ENCODE measurements around the gene AGAP1. TPM values are rescaled to one million over a fixed set of nuclear protein-coding genes. Genes with fewer than 3 reads are reported as not detected.

The AGAP1 gene
- total RNA-seq, 1 experiment from 2014 or later, result 25.8 TPM

GRCh38 chr2:235688511-235689426 lies 194.9 kb downstream of the AGAP1 start:
- no peak overlapping the region for H2BK20ac ChIP-seq (ENCODE audit: low read depth, low read length, poor library complexity, severe bottlenecking)
- no peak overlapping the region for H3K56ac ChIP-seq (ENCODE audit: insufficient read length, low read depth, low read length)
- Mint-ChIP-seq H3K27me3 (ENCODE audit: low read depth) (no peaks in the 10 kb centered on the region), H3K4me1 (peaks cover 55 to 57% of the 10 kb centered on the region in 2 experiments), H3K27ac (peak overlapping the region in 2 of 3 experiments; percentile 15 to 64; a peak in 3 of 7 replicates), H3K36me3 (ENCODE audit: insufficient read depth in 1 of 3, low read depth in 3 of 3) (no peaks in the 10 kb centered on the region; a peak in 1 of 7 replicates), H3K9me3 (no peaks in the 10 kb centered on the region), H3K4me3 (no peak overlapping the region)
- H3K9ac ChIP-seq (ENCODE audit: extremely low read depth, insufficient read length, low read length), result no peak overlapping the region
- no peak overlapping the region for H2BK5ac ChIP-seq (ENCODE audit: insufficient read length, low read length)
- H3K23ac ChIP-seq (ENCODE audit: insufficient read length, low read depth, low read length), result no peak overlapping the region
- no peaks in the 10 kb centered on the region for H3K9me3 ChIP-seq (ENCODE audit: control insufficient read depth, low read depth, low read length)
- H2BK12ac ChIP-seq (ENCODE audit: insufficient read length, low read depth, low read length), result no peak overlapping the region
- no peaks in the 10 kb centered on the region for H3K27me3 ChIP-seq (ENCODE audit: insufficient read depth, low read length)
- no peak overlapping the region for H3K27ac ChIP-seq (ENCODE audit: insufficient read length, low read depth, low read length)
- no peak overlapping the region for H2AFZ ChIP-seq (ENCODE audit: low read length)
- peaks cover 19% of the 10 kb centered on the region; the same call in 1 of the 2 replicates for H3K79me2 ChIP-seq (ENCODE audit: insufficient read depth, low read length)
- H2BK120ac ChIP-seq (ENCODE audit: low read depth, low read length, poor library complexity, severe bottlenecking), result no peak overlapping the region
- peaks cover 4% of the 10 kb centered on the region for H3K79me1 ChIP-seq (ENCODE audit: insufficient read depth, low read depth, low read length, poor library complexity, severe bottlenecking)
- no peak overlapping the region for H3K4ac ChIP-seq (ENCODE audit: low read depth, low read length)
- peaks cover 4% of the 10 kb centered on the region; the same call in 1 of the 2 replicates for H3K4me1 ChIP-seq (ENCODE audit: insufficient read depth, low read length)
- H4K5ac ChIP-seq (ENCODE audit: insufficient read length, low read depth, low read length), result no peak overlapping the region
- TF ChIP-seq, protein P1, sequence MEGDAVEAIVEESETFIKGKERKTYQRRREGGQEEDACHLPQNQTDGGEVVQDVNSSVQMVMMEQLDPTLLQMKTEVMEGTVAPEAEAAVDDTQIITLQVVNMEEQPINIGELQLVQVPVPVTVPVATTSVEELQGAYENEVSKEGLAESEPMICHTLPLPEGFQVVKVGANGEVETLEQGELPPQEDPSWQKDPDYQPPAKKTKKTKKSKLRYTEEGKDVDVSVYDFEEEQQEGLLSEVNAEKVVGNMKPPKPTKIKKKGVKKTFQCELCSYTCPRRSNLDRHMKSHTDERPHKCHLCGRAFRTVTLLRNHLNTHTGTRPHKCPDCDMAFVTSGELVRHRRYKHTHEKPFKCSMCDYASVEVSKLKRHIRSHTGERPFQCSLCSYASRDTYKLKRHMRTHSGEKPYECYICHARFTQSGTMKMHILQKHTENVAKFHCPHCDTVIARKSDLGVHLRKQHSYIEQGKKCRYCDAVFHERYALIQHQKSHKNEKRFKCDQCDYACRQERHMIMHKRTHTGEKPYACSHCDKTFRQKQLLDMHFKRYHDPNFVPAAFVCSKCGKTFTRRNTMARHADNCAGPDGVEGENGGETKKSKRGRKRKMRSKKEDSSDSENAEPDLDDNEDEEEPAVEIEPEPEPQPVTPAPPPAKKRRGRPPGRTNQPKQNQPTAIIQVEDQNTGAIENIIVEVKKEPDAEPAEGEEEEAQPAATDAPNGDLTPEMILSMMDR (conservative IDR thresholded peaks at IDR 0.05), result no peak
- no CpG with 5 or more reads among the region's 26 CpGs for WGBS (ENCODE audit: extremely low coverage, insufficient read length, low lambda C conversion rate)
- no peaks in the 10 kb centered on the region for H3K23me2 ChIP-seq (ENCODE audit: insufficient read length, low read depth, low read length, poor library complexity, severe bottlenecking)
- peaks cover 4% of the 10 kb centered on the region for H4K20me1 ChIP-seq (ENCODE audit: control insufficient read depth, insufficient read depth, insufficient read length)
- no peak overlapping the region for H2BK15ac ChIP-seq (ENCODE audit: low read depth, low read length)
- DNase-seq, result no peak
- no peak overlapping the region for H3T11ph ChIP-seq (ENCODE audit: low read length)
- H3K4me2 ChIP-seq (ENCODE audit: insufficient read depth, insufficient read length, low read length), result no peak overlapping the region
- no peak overlapping the region for H2AK5ac ChIP-seq (ENCODE audit: insufficient read length, low read length)
- no peak overlapping the region for H3K14ac ChIP-seq (ENCODE audit: insufficient read depth, low read length)
- no peak overlapping the region for H3K18ac ChIP-seq (ENCODE audit: insufficient read length, low read depth, low read length)
- no peak overlapping the region for H4K91ac ChIP-seq (ENCODE audit: insufficient read length, low read depth, low read length)
- H4K8ac ChIP-seq (replicated peaks; ENCODE audit: insufficient read length, low read depth, low read length), result no peak overlapping the region

Data from H9 (cell line).